K562 (cell line): ENCODE measurements around the gene EPB41L2. TPM values are rescaled to one million over a fixed set of nuclear protein-coding genes. Genes with fewer than 3 reads are reported as not detected.

Experiments used
- ATAC-seq: fragments of 200-7000 bp; cut with Tn5 transposase; 3 replicates; pipeline ENCODE4 v1.9.1; 2020; ENCODE audit warnings: moderate library complexity
- BruUV-seq: library from RNA; stranded (reverse); fragments of 400-500 nt; replicated peaks from 2 replicates; lab custom pipeline; 2021; lab: Mats Ljungman, UMichigan
- CTCF ChIA-PET: fragments of 300-600 bp; formaldehyde crosslinking; extraction: SDS; loops from one replicate; lab custom pipeline; 2021; ENCODE audit warnings: low intra/inter-chr PET ratio; lab: Yijun Ruan, JAX
- POLR2A ChIA-PET: fragments of 300-600, 350-650 bp; sonication (Branson Sonifier 250); formaldehyde crosslinking; extraction: SDS; loops from one replicate; lab custom pipeline; 2021; ENCODE audit warnings: antibody characterized with exemption, inconsistent platforms; lab: Yijun Ruan, JAX
- DNase-seq, 4 experiments: peaks; one replicate each; pipeline versions ENCODE4 v3.0.0 to v3.0.0-alpha.2; 2011 to 2018; ENCODE audit warnings: low spot score in 3 of 4, mixed read lengths in 3 of 4; ENCODE audit errors: extremely low read depth in 1 of 4
- FAIRE-seq: peaks from 2 replicates; lab custom pipeline; 2011; peaks lifted over from hg19 to GRCh38; lab: Jason Lieb, UNC
- H2AFZ ChIP-seq: 2 replicates; pipeline ENCODE4 v1.6.0; 2011; ENCODE audit warnings: low read depth, low read length, control low read depth, inconsistent platforms
- H3K27ac ChIP-seq: fragments of 200-600 bp; 3 replicates; pipeline ENCODE4 v1.8.0; 2011; ENCODE audit warnings: low read depth, mild to moderate bottlenecking, control low read depth, inconsistent platforms, low read length, moderate library complexity, mixed read lengths; ENCODE audit errors: extremely low read depth
- H3K27me3 ChIP-seq, 2 experiments: fragments of 300-600 bp in 1 of 2; 2 replicates in 1 of 2; 3 replicates in 1 of 2; pipeline versions ENCODE4 v1.6.0 to v1.8.0; 2011; ENCODE audit warnings: inconsistent platforms in 2 of 2, low read length in 2 of 2, mild to moderate bottlenecking in 1 of 2, mixed read lengths in 1 of 2, moderate library complexity in 1 of 2; ENCODE audit not compliant: control insufficient read depth in 2 of 2, insufficient read depth in 2 of 2
- H3K36me3 ChIP-seq: fragments of 300-600 bp; 3 replicates; pipeline ENCODE4 v1.8.0; 2011; ENCODE audit warnings: mild to moderate bottlenecking, low read length, inconsistent platforms; ENCODE audit not compliant: control insufficient read depth, insufficient read depth
- H3K4me1 ChIP-seq, 2 experiments: fragments of 200-600 bp in 1 of 2; replicated peaks in 1 of 2; 2 replicates in 1 of 2; 3 replicates in 1 of 2; pipeline versions ENCODE4 v1.5.1 to v1.8.0; 2011; ENCODE audit warnings: inconsistent platforms in 2 of 2, low read length in 2 of 2, mild to moderate bottlenecking in 1 of 2, mixed read lengths in 1 of 2, moderate library complexity in 1 of 2; ENCODE audit not compliant: control insufficient read depth in 2 of 2, insufficient read depth in 2 of 2
- H3K4me2 ChIP-seq: 2 replicates; pipeline ENCODE4 v1.6.1; 2011; ENCODE audit warnings: low read length, control low read depth, inconsistent platforms, mixed read lengths; ENCODE audit not compliant: insufficient read depth
- H3K4me3 ChIP-seq: fragments of 200-600 bp; sonication (generic), shearing (Covaris generic); 2 replicates; pipeline ENCODE4 v1.5.1; 2016; ENCODE audit warnings: control low read depth, inconsistent platforms
- H3K79me2 ChIP-seq: fragments of 200-600 bp; 3 replicates; pipeline ENCODE4 v1.8.0; 2011; ENCODE audit warnings: low read length, inconsistent platforms; ENCODE audit not compliant: control insufficient read depth, insufficient read depth
- H3K9ac ChIP-seq, 2 experiments: 2 replicates each; pipeline versions ENCODE4 v1.6.0 to v1.6.1; 2011; ENCODE audit warnings: low read depth in 2 of 2, low read length in 2 of 2, control low read depth in 1 of 2, inconsistent platforms in 1 of 2, mild to moderate bottlenecking in 1 of 2, mixed read lengths in 1 of 2; ENCODE audit not compliant: insufficient read depth in 1 of 2
- H3K9me1 ChIP-seq: one replicate; pipeline ENCODE4 v1.6.0; 2011; ENCODE audit warnings: inconsistent platforms, mild to moderate bottlenecking, low read length, moderate library complexity; ENCODE audit not compliant: control insufficient read depth, insufficient read depth
- H3K9me3 ChIP-seq: replicated peaks from 2 replicates; pipeline ENCODE4 v1.5.1; 2011; ENCODE audit warnings: low read depth, low read length, inconsistent platforms; ENCODE audit not compliant: control insufficient read depth, insufficient read depth
- H4K20me1 ChIP-seq: replicated peaks from 2 replicates; pipeline ENCODE4 v1.6.1; 2011; ENCODE audit warnings: low read length, inconsistent platforms, mixed read lengths; ENCODE audit not compliant: control insufficient read depth, insufficient read depth
- BHLHE40 ChIP-seq: IDR thresholded peaks from 2 replicates; pipeline ENCODE4 v1.6.1; 2011; ENCODE audit warnings: low read length, improper control_type of control experiment
- CHCHD3 ChIP-seq: fragments of 250-450 bp; sonication (Bioruptor Pico); IDR thresholded peaks from 2 replicates; pipeline ENCODE4 v2.1.2; 2022; ENCODE audit warnings: mild to moderate bottlenecking
- E2F3 ChIP-seq: fragments of 250-450 bp; sonication (Bioruptor Pico); IDR thresholded peaks from 2 replicates; pipeline ENCODE4 v1.4.0; 2020; ENCODE audit warnings: mild to moderate bottlenecking
- KLF13 ChIP-seq: fragments of 450-650 bp; IDR thresholded peaks from 2 replicates; pipeline ENCODE4 v1.6.1; 2016; ENCODE audit warnings: missing genetic modification characterization, low read depth, mild to moderate bottlenecking, missing compliant biosample characterization, moderate library complexity, borderline replicate concordance
- NCOA6 ChIP-seq: fragments of 450-650 bp; IDR thresholded peaks from 2 replicates; pipeline ENCODE4 v1.6.1; 2017; ENCODE audit warnings: mild to moderate bottlenecking
- NFYB ChIP-seq: IDR thresholded peaks from 2 replicates; pipeline ENCODE4 v1.6.1; 2011; ENCODE audit warnings: mild to moderate bottlenecking, moderate library complexity; ENCODE audit not compliant: insufficient read length; ENCODE audit errors: extremely low read depth
- PHF21A ChIP-seq: fragments of 450-650 bp; IDR thresholded peaks from 2 replicates; pipeline ENCODE4 v1.6.1; 2017; ENCODE audit warnings: low read depth, borderline replicate concordance
- SREBF2 ChIP-seq: sonication (generic); formaldehyde crosslinking; IDR thresholded peaks from 2 replicates; pipeline ENCODE4 v1.4.0; 2020; ENCODE audit warnings: mild to moderate bottlenecking, missing genetic modification reagents
- TBL1XR1 ChIP-seq, 2 experiments: IDR thresholded peaks; 2 replicates each; pipeline ENCODE4 v1.6.1; 2012; ENCODE audit warnings: improper control_type of control experiment in 2 of 2, low read length in 2 of 2, mild to moderate bottlenecking in 1 of 2
- TOE1 ChIP-seq, 2 experiments: fragments of 450-650 bp in 1 of 2; sonication (generic) in 1 of 2; formaldehyde crosslinking in 1 of 2; IDR thresholded peaks; 2 replicates each; pipeline versions ENCODE4 v1.7.1 to v1.8.0; 2016 to 2022; ENCODE audit warnings: borderline replicate concordance in 2 of 2, mild to moderate bottlenecking in 2 of 2, antibody characterized with exemption in 1 of 2, inconsistent platforms in 1 of 2, low read depth in 1 of 2, missing genetic modification reagents in 1 of 2, moderate library complexity in 1 of 2
- ZBTB17 ChIP-seq: fragments of 450-650 bp; formaldehyde crosslinking; IDR thresholded peaks from 2 replicates; pipeline ENCODE4 v1.4.0; 2020; ENCODE audit warnings: mild to moderate bottlenecking
- ZSCAN32 ChIP-seq: fragments of 450-650 bp; formaldehyde crosslinking; IDR thresholded peaks from 2 replicates; pipeline ENCODE4 v1.4.0; 2020; ENCODE audit warnings: mild to moderate bottlenecking, moderate library complexity
- WGBS: fragments of 100-300 bp; shearing (Covaris generic); methylation state at CpG from one replicate; pipeline ENCODE4 v1.1.6; 2016; ENCODE audit warnings: low coverage, mixed read lengths; ENCODE audit not compliant: insufficient coverage; ENCODE audit errors: missing lambda C conversion rate; 5-methylcytosine and 5-hydroxymethylcytosine counted together
- in situ Hi-C: fragments of 300-500 bp; cut with MboI; formaldehyde crosslinking; loops from 4 replicates; pipeline ENCODE4 v1.15.0; 2018; ENCODE audit warnings: inconsistent platforms, mixed read lengths
- intact Hi-C: fragments of 100-400 bp; cut with micrococcal nuclease; formaldehyde crosslinking; loops from 2 replicates; pipeline ENCODE4 v1.14.2; 2022
- polyA plus RNA-seq, 8 experiments: library from polyadenylated mRNA; depleted of rRNA in 4 of 8; stranded (reverse) in 5 of 8; unstranded in 3 of 8; fragments of >200 nt; fragmentation: Nextera tagmentation in 2 of 8; fragmentation: Illumina TruSeq in 1 of 8; extraction: Ambion mirVana in 2 of 8; extraction: Trizol in 1 of 8; gene quantifications; 2 replicates each; pipeline versions ENCODE4 v1.2.1 to v1.2.3, GENCODE V29; 2011 to 2014; ENCODE audit warnings: inconsistent platforms in 1 of 8, missing spikeins in 1 of 8
- total RNA-seq, 7 experiments: library from RNA; depleted of rRNA in 6 of 7; stranded (reverse); fragments of >200 nt in 6 of 7; fragmentation: Illumina TruSeq in 2 of 7; extraction: Trizol in 2 of 7; gene quantifications; 2 replicates each; pipeline versions ENCODE4 v1.2.1 to v1.2.3, GENCODE V29; 2011 to 2021; ENCODE audit warnings: low replicate concordance in 1 of 7
- TF ChIP-seq, protein P1 (sequence below): fragments of 250-450 bp; sonication (Bioruptor Pico); IDR thresholded peaks from 2 replicates; pipeline ENCODE4 v1.8.0; 2022; ENCODE audit warnings: inconsistent platforms, mild to moderate bottlenecking, moderate library complexity, borderline replicate concordance
- TF ChIP-seq, protein P2 (sequence below): IDR thresholded peaks from 2 replicates; pipeline ENCODE4 v1.6.1; 2011; ENCODE audit not compliant: insufficient read length; ENCODE audit errors: extremely low read depth

The EPB41L2 gene
- total and polyA plus RNA-seq, 9 of the 15 experiments (the other 6 are each of a cell fraction or from before 2014, with no cell fraction given), result 5.1 to 53.6 (median 25.0) TPM

DNA sequence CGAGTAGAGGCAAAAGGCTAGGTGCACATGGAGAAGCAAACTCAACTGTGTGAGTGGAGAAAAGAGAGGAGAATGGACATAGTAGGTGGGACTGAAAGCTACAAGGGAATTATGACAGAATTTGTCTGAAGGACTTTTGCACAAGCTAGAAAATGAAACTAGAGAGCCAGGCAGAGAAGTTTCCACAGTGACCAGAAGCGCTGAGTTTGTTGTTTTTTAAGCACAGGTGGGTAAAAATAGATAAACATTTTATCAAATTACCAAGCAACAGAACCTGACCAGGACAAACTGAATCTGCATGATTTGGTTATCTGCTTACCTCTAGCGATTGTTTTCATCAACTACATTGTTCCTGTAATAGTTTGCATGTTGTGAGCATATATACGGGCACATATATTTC, 197.3 kb downstream of the EPB41L2 start:
- TF ChIP-seq NFYB (no peak), TBL1XR1 (IDR thresholded peaks at IDR 0.05; ENCODE audit: low read length in 2 of 2) (no peak)
- TF ChIP-seq, protein P1, sequence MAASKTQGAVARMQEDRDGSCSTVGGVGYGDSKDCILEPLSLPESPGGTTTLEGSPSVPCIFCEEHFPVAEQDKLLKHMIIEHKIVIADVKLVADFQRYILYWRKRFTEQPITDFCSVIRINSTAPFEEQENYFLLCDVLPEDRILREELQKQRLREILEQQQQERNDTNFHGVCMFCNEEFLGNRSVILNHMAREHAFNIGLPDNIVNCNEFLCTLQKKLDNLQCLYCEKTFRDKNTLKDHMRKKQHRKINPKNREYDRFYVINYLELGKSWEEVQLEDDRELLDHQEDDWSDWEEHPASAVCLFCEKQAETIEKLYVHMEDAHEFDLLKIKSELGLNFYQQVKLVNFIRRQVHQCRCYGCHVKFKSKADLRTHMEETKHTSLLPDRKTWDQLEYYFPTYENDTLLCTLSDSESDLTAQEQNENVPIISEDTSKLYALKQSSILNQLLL (CRISPR knock-in tag), result no peak
- Histone ChIP-seq H3K4me2 (no peak overlapping the region), H3K36me3 (peaks cover 5% of the 10 kb centered on the region; the same call in 1 of the 3 replicates), H4K20me1 (no peaks in the 10 kb centered on the region), H3K9me3 (no peaks in the 10 kb centered on the region), H3K4me1 (no peaks in the 10 kb centered on the region), H2AFZ (no peak overlapping the region), H3K27ac (no peak overlapping the region), H3K9ac (no peak overlapping the region), H3K27me3 (no peaks in the 10 kb centered on the region), H3K79me2 (no peaks in the 10 kb centered on the region), H3K4me3 (no peak overlapping the region), H3K9me1 (no peaks in the 10 kb centered on the region)
- in situ Hi-C loops, result no loop called here
- intact Hi-C loops, result no loop called here
- DNase-seq (no peak), FAIRE-seq (no peak), ATAC-seq (no peak)
- ChIA-PET CTCF (no interaction called here), POLR2A (no interaction called here)
- WGBS, result 31% methylated on average over 4 of the region's 4 CpGs
- no TSS peak for BruUV-seq

DNA sequence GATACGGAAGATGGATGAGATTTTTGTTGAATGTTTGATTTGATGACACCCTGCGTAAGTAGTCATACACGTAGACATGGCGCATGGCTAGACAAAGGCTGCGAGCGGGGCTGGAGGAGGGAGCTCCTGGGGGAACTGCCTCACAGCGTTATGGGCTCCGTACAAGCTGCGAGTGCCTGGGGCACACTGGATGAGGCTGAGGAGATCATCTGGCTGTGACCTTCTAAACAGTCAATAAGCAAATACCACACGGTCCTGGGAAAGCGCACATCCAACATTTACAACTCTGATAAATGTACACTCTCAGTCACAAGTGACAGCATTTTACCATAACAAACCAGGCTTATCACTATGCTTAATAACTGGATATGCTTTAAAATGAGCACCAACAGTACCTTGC, 198.7 kb downstream of the EPB41L2 start:
- H3K9ac ChIP-seq, result no peak overlapping the region
- intact Hi-C loops, result no loop called here

More for the DNA sequence above, 198.7 kb downstream of the EPB41L2 start:
- ATAC-seq, result no peak
- ChIA-PET CTCF (no interaction called here), POLR2A (no interaction called here)
- Histone ChIP-seq H3K9me1 (no peaks in the 10 kb centered on the region), H4K20me1 (no peaks in the 10 kb centered on the region), H3K4me2 (no peak overlapping the region), H3K36me3 (peaks cover 5% of the 10 kb centered on the region; the same call in 1 of the 3 replicates), H3K4me3 (no peak overlapping the region), H3K27me3 (no peaks in the 10 kb centered on the region)
- 34% methylated on average over 11 of the region's 11 CpGs for WGBS
- TF ChIP-seq E2F3 (no peak), NCOA6 (no peak), CHCHD3 (no peak), KLF13 (tag) (no peak), SREBF2 (CRISPR knock-in tag) (no peak), ZBTB17 (CRISPR knock-in tag) (no peak), TOE1 (IDR thresholded peaks at IDR 0.05; ENCODE audit: borderline replicate concordance) (no peak), TOE1 (CRISPR knock-in tag; IDR thresholded peaks at IDR 0.05; ENCODE audit: borderline replicate concordance, low read depth) (no peak), BHLHE40 (no peak), ZSCAN32 (no peak), PHF21A (no peak)
- TF ChIP-seq, protein P2, sequence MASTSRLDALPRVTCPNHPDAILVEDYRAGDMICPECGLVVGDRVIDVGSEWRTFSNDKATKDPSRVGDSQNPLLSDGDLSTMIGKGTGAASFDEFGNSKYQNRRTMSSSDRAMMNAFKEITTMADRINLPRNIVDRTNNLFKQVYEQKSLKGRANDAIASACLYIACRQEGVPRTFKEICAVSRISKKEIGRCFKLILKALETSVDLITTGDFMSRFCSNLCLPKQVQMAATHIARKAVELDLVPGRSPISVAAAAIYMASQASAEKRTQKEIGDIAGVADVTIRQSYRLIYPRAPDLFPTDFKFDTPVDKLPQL, result no peak
- TF ChIP-seq, all 486 proteins: peak for 0
- BruUV-seq, result no TSS peak
- FAIRE-seq (no peak), DNase-seq (no peak)
- Histone ChIP-seq H3K79me2 (no peaks in the 10 kb centered on the region), H3K4me1 (no peaks in the 10 kb centered on the region), H2AFZ (no peak overlapping the region), H3K27ac (no peak overlapping the region), H3K9me3 (no peaks in the 10 kb centered on the region)
- in situ Hi-C loops, result no loop called here
